Ishikawa (cell line): ENCODE results near the gene ZMYND10.

Source experiments
- CEBPB ChIP-seq: IDR thresholded peaks from 2 replicates; pipeline ENCODE4 v1.6.1; 2012
- CREB1 ChIP-seq: IDR thresholded peaks from 2 replicates; pipeline ENCODE4 v1.6.1; 2012; ENCODE audit warnings: low read depth
- EGR1 ChIP-seq: IDR thresholded peaks from 2 replicates; pipeline ENCODE4 v1.6.1; 2012
- EP300 ChIP-seq: IDR thresholded peaks from 2 replicates; pipeline ENCODE4 v1.6.1; 2012; ENCODE audit warnings: borderline replicate concordance
- FOXM1 ChIP-seq: IDR thresholded peaks from 2 replicates; pipeline ENCODE4 v1.6.1; 2012; ENCODE audit warnings: low read depth, borderline replicate concordance
- MAX ChIP-seq: IDR thresholded peaks from 2 replicates; pipeline ENCODE4 v1.6.1; 2012
- NFIC ChIP-seq: IDR thresholded peaks from 2 replicates; pipeline ENCODE4 v1.6.1; 2012
- RAD21 ChIP-seq: IDR thresholded peaks from 2 replicates; pipeline ENCODE4 v1.6.1; 2012; ENCODE audit warnings: low read depth
- REST ChIP-seq: IDR thresholded peaks from 2 replicates; pipeline ENCODE4 v1.6.1; 2012; ENCODE audit warnings: low read depth, mild to moderate bottlenecking
- TAF1 ChIP-seq: IDR thresholded peaks from 2 replicates; pipeline ENCODE4 v1.6.1; 2012; ENCODE audit warnings: low read depth, mild to moderate bottlenecking
- TCF12 ChIP-seq: IDR thresholded peaks from 2 replicates; pipeline ENCODE4 v1.6.1; 2012; ENCODE audit warnings: low read depth
- TEAD4 ChIP-seq: IDR thresholded peaks from 2 replicates; pipeline ENCODE4 v1.6.1; 2012
- USF1 ChIP-seq: IDR thresholded peaks from 2 replicates; pipeline ENCODE4 v1.6.1; 2012
- YY1 ChIP-seq: IDR thresholded peaks from 2 replicates; pipeline ENCODE4 v1.6.1; 2012; ENCODE audit warnings: low read depth
- ZBTB7A ChIP-seq: IDR thresholded peaks from 2 replicates; pipeline ENCODE4 v1.6.1; 2012; ENCODE audit warnings: low read depth

Gene ZMYND10

GRCh38 chr3:50321336-50322114 lies 24.0 kb downstream of the ZMYND10 start:
- TF ChIP-seq CEBPB (no peak), CREB1 (0 out of 2 replicates have a peak, but pooled peaks have one; percentile 26), YY1 (peak; percentile 53), NFIC (no peak; the same call in none of the 2 replicates), FOXM1 (no peak), ZBTB7A (peak; percentile 43; the same call in 1 of the 2 replicates), EP300 (peak; percentile 68; the same call in 1 of the 2 replicates), MAX (peak; percentile 85), REST (no peak), USF1 (no peak), EGR1 (peak; percentile 71; the same call in 1 of the 2 replicates)

GRCh38 chr3:50320853-50321335 lies 24.6 kb downstream of the ZMYND10 start:
- peak; percentile 89 for TF ChIP-seq ZBTB7A
- TF ChIP-seq EGR1: peak; percentile 15; the same call in 1 of the 2 replicates
- TF ChIP-seq USF1: peak; percentile 73
- no peak for TF ChIP-seq EP300

- TF ChIP-seq TEAD4 (no peak), CEBPB (no peak), YY1 (no peak), RAD21 (no peak), NFIC (no peak), ZBTB7A (no peak), USF1 (no peak), FOXM1 (no peak), REST (no peak), EP300 (no peak), TCF12 (no peak), EGR1 (no peak), CREB1 (no peak), TAF1 (no peak), MAX (no peak)
Observed at GRCh38 chr3:50319894-50320625, 25.5 kb downstream of the ZMYND10 start.

GRCh38 chr3:50319181-50319893 lies 26.2 kb downstream of the ZMYND10 start:
- TF ChIP-seq NFIC: no peak
- no peak for TF ChIP-seq FOXM1
- TF ChIP-seq EP300: no peak
- TF ChIP-seq EGR1: no peak
- TF ChIP-seq CEBPB: no peak
- no peak for TF ChIP-seq YY1
- no peak for TF ChIP-seq CREB1
- no peak for TF ChIP-seq TCF12

GRCh38 chr3:50318615-50319014 lies 26.9 kb downstream of the ZMYND10 start:
- TF ChIP-seq CEBPB (no peak), ZBTB7A (no peak), EP300 (no peak), CREB1 (no peak), USF1 (no peak), NFIC (no peak), FOXM1 (no peak), TEAD4 (no peak), YY1 (no peak), RAD21 (no peak), EGR1 (no peak)
